ENCODE results near the gene KAT6B. TPM values are rescaled to one million over a fixed set of nuclear protein-coding genes. Genes with fewer than 3 reads are reported as not detected.

Gene KAT6B
- total RNA-seq, 1 experiment from 2014 or later: 14.9 TPM

DNA sequence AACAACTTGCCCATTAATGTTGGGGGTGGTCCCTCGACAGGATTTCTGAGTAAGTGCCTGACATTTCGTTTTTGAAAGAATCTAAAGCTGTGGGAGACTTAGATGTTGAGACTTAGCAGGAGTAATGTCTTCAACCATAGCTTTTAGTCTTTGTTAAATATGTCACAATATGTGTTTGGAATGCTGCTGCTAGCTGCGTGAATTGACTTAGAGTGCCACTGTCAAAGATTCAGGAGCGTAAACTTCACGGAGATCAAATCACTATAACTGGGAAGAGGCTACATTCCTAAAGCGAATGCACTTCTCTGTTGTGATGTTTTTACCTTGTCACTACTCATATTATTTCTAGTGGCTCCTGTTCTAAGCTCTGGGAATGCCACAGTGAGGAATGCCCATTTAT, 193.8 kb downstream of the KAT6B start:
- Histone ChIP-seq H3K4me3 (ENCODE audit: low read depth, low read length) (no peak overlapping the region), H3K9me3 (no peaks in the 10 kb centered on the region), H3K27me3 (replicated peaks; ENCODE audit: control insufficient read depth, insufficient read depth, low read length) (no peaks in the 10 kb centered on the region), H3K4me1 (no peaks in the 10 kb centered on the region), H3K36me3 (ENCODE audit: control insufficient read depth, insufficient read depth, low read length) (peaks cover 5% of the 10 kb centered on the region)
- Mint-ChIP-seq H3K9me3 (ENCODE audit: unreplicated experiment) (no peaks in the 10 kb centered on the region), H3K4me1 (ENCODE audit: low read depth, unreplicated experiment) (peaks cover 21% of the 10 kb centered on the region), H3K27me3 (ENCODE audit: insufficient read depth, unreplicated experiment) (no peaks in the 10 kb centered on the region), H3K36me3 (ENCODE audit: insufficient read depth, unreplicated experiment) (no peaks in the 10 kb centered on the region), H3K4me3 (ENCODE audit: unreplicated experiment) (no peak overlapping the region), H3K27ac (ENCODE audit: unreplicated experiment) (no peak overlapping the region)
- intact Hi-C loops (cut with micrococcal nuclease; ENCODE audit: unreplicated experiment): loop anchor here (5.0 to 10.0 kb wide), 3 partner anchors 43 to 283 kb away; partner anchors contain the start of gene COMTD1
- CTCF ChIA-PET: no interaction called here
- DNase-seq: no peak
- BruUV-seq (replicated peaks): no TSS peak
- POLR2A ChIA-PET: interaction anchor here (0.7 kb wide), 1 partner anchor 24 kb away, joined by 3 read pairs; no protein-coding TSS in a partner anchor
- TF ChIP-seq, protein P1, sequence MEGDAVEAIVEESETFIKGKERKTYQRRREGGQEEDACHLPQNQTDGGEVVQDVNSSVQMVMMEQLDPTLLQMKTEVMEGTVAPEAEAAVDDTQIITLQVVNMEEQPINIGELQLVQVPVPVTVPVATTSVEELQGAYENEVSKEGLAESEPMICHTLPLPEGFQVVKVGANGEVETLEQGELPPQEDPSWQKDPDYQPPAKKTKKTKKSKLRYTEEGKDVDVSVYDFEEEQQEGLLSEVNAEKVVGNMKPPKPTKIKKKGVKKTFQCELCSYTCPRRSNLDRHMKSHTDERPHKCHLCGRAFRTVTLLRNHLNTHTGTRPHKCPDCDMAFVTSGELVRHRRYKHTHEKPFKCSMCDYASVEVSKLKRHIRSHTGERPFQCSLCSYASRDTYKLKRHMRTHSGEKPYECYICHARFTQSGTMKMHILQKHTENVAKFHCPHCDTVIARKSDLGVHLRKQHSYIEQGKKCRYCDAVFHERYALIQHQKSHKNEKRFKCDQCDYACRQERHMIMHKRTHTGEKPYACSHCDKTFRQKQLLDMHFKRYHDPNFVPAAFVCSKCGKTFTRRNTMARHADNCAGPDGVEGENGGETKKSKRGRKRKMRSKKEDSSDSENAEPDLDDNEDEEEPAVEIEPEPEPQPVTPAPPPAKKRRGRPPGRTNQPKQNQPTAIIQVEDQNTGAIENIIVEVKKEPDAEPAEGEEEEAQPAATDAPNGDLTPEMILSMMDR (IDR thresholded peaks at IDR 0.05; ENCODE audit: insufficient read depth in 1 of 2, low read depth in 1 of 2, low read length in 1 of 2, severe bottlenecking in 1 of 2, unreplicated experiment in 1 of 2): no peak

DNA sequence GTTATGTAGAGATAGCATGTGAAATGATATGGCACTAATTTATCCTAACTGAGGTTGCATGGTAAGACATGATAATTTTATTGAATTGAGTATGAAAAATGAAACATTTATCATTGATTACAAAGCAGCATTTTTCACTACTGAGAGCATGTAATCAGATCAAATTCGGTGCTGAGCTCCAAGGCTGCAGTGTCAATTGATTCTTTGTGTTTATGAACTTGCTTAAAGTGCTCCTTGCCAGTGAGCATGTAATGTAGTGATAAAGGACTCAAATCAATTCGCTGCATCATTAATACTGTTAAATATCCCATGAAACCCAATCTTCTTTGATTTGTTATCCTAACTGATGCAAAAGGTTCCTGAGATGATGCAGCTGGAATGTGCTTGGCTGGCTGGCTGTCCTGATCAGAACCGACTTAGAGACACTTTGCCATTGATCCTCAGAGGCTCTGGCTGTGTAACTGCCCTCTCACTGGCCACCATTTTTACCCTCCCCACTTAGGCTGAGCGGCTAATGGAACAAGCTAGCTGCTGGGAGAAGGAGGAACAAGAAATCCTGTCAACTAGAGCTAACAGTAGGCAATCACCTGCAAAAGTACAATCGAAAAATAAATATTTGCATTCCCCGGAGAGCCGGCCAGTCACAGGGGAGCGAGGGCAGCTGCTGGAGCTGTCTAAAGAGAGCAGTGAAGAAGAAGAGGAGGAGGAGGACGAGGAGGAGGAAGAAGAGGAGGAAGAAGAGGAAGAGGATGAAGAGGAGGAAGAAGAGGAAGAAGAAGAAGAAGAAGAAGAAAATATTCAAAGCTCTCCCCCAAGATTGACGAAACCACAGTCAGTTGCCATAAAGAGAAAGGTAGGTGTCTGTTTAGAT, 195.2 kb downstream of the KAT6B start:
- BruUV-seq (replicated peaks): no TSS peak
- H3K36me3 ChIP-seq (ENCODE audit: control insufficient read depth, insufficient read depth, low read length): peaks cover 5% of the 10 kb centered on the region
- Mint-ChIP-seq H3K27ac (ENCODE audit: unreplicated experiment) (peak overlapping the region; percentile 71), H3K4me1 (ENCODE audit: low read depth, unreplicated experiment) (peaks cover 21% of the 10 kb centered on the region), H3K27me3 (ENCODE audit: insufficient read depth, unreplicated experiment) (no peaks in the 10 kb centered on the region), H3K36me3 (ENCODE audit: insufficient read depth, unreplicated experiment) (no peaks in the 10 kb centered on the region), H3K4me3 (ENCODE audit: unreplicated experiment) (peak overlapping the region; percentile 76), H3K9me3 (ENCODE audit: unreplicated experiment) (no peaks in the 10 kb centered on the region)
- H3K4me3 ChIP-seq (ENCODE audit: low read depth, low read length): peak overlapping the region; percentile 23
- TF ChIP-seq, protein P1 (IDR thresholded peaks at IDR 0.05; ENCODE audit: insufficient read depth in 1 of 2, low read depth in 1 of 2, low read length in 1 of 2, severe bottlenecking in 1 of 2, unreplicated experiment in 1 of 2): no peak
- no peaks in the 10 kb centered on the region for H3K27me3 ChIP-seq (replicated peaks; ENCODE audit: control insufficient read depth, insufficient read depth, low read length)
- ChIA-PET POLR2A (no interaction called here), CTCF (interaction anchor here (0.7 to 1.3 kb wide), 9 partner anchors 9 to 775 kb away, joined by 3 to 7 read pairs (median 5); partner anchors contain the start of gene COMTD1)
- peak; percentile 60 to 64 for DNase-seq
- intact Hi-C loops (cut with micrococcal nuclease; ENCODE audit: unreplicated experiment): loop anchor here (1.0 to 10.0 kb wide), 7 partner anchors 44 to 755 kb away; partner anchors contain the start of genes COMTD1 and KAT6B
- H3K4me1 ChIP-seq: no peaks in the 10 kb centered on the region
- H3K9me3 ChIP-seq: no peaks in the 10 kb centered on the region

DNA sequence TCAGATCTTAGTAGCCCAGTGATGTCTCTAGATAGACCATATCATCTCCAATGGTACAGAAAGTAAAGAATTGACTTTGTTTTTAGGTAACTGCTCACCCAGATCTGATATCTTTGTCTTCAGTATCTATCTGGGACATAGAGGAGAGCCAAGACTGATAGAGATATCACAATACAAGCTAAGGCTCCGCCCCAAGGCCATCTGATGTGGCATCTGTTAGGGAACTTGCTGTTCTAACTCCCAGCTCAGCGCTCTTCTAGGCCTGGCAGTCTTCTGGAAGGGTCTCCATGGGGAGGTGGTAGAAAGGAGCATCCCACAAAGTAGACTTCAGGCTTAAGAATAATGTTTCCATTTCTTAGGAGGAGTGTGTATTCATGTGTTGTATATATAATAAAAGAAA, 196.7 kb downstream of the KAT6B start:
- H3K9me3 Mint-ChIP-seq (ENCODE audit: unreplicated experiment): no peaks in the 10 kb centered on the region
- ChIA-PET POLR2A (no interaction called here), CTCF (no interaction called here)
- Histone ChIP-seq H3K4me3 (ENCODE audit: low read depth, low read length) (no peak overlapping the region), H3K4me1 (no peaks in the 10 kb centered on the region), H3K36me3 (ENCODE audit: control insufficient read depth, insufficient read depth, low read length) (peaks cover 5% of the 10 kb centered on the region), H3K9me3 (no peaks in the 10 kb centered on the region), H3K27me3 (replicated peaks; ENCODE audit: control insufficient read depth, insufficient read depth, low read length) (no peaks in the 10 kb centered on the region)
- peaks cover 21% of the 10 kb centered on the region for H3K4me1 Mint-ChIP-seq (ENCODE audit: low read depth, unreplicated experiment)
- BruUV-seq (replicated peaks): no TSS peak
- H3K4me3 Mint-ChIP-seq (ENCODE audit: unreplicated experiment): no peak overlapping the region
- no peaks in the 10 kb centered on the region for H3K36me3 Mint-ChIP-seq (ENCODE audit: insufficient read depth, unreplicated experiment)
- DNase-seq: no peak
- intact Hi-C loops (cut with micrococcal nuclease; ENCODE audit: unreplicated experiment): loop anchor here (2.0 to 10.0 kb wide), 4 partner anchors 46 to 602 kb away; partner anchors contain the start of gene COMTD1
- no peaks in the 10 kb centered on the region for H3K27me3 Mint-ChIP-seq (ENCODE audit: insufficient read depth, unreplicated experiment)
- H3K27ac Mint-ChIP-seq (ENCODE audit: unreplicated experiment): no peak overlapping the region
- TF ChIP-seq, protein P1 (IDR thresholded peaks at IDR 0.05; ENCODE audit: insufficient read depth in 1 of 2, low read depth in 1 of 2, low read length in 1 of 2, severe bottlenecking in 1 of 2, unreplicated experiment in 1 of 2): no peak
